Hair follicle dermal papilla cell (primary cell): ENCODE data around the gene PRAMEF1. TPM values are rescaled to one million over a fixed set of nuclear protein-coding genes. Genes with fewer than 3 reads are reported as not detected.

Experiments used
- total RNA-seq: library from RNA; depleted of rRNA; stranded (reverse); fragments of >200 nt; gene quantifications from 2 replicates; pipeline ENCODE4 v1.2.3, GENCODE V29; 2012

The PRAMEF1 gene
- not detected in 2 replicates for total RNA-seq

GRCh38 chr1:12791097-12791496 lies at the start of gene PRAMEF1:
Gene PRAMEF1, plus strand, starts transcription at chr1:12791397. Its CDS starts 1,831 bp downstream, at chr1:12793228.

GRCh38 chr1:12745992-12746323 lies 45.2 kb upstream of the PRAMEF1 start, which contains the start of gene CFAP107:
Gene CFAP107, plus strand, starts transcription at chr1:12746200. Its CDS starts 231 bp downstream, at chr1:12746431.

GRCh38 chr1:12773438-12773837 lies 17.8 kb upstream of the PRAMEF1 start, which contains the start of gene PRAMEF12:
Gene PRAMEF12, plus strand, starts transcription at chr1:12773738. Its CDS starts 1,130 bp downstream, at chr1:12774868.

GRCh38 chr1:12831310-12831709 lies 40.1 kb downstream of the PRAMEF1 start, which contains the start of gene PRAMEF11:
Gene PRAMEF11, minus strand, starts transcription at chr1:12831410. Its CDS starts 2,621 bp downstream, at chr1:12828789.

Other genes with a start within 250 kb of the PRAMEF1 start
- 95.1 and 100 TPM in 2 replicates for gene DHRS3, start 173.2 kb upstream of the PRAMEF1 start, total RNA-seq
- gene AADACL4, start 147.3 kb upstream of the PRAMEF1 start, total RNA-seq = 0.16 TPM in 1 of 2 replicates, not detected in the other
- gene AADACL3, start 75.3 kb upstream of the PRAMEF1 start, total RNA-seq = not detected in 2 replicates
- gene CFAP107, start 45.2 kb upstream of the PRAMEF1 start, total RNA-seq = not detected in 2 replicates
- gene PRAMEF12, start 17.7 kb upstream of the PRAMEF1 start, total RNA-seq = not detected in 2 replicates
- gene PRAMEF11, start 40.0 kb downstream of the PRAMEF1 start, total RNA-seq = not detected in 2 replicates
- not detected in 2 replicates for gene HNRNPCL1, start 57.3 kb downstream of the PRAMEF1 start, total RNA-seq
- not detected in 2 replicates for gene PRAMEF2, start 65.7 kb downstream of the PRAMEF1 start, total RNA-seq
- gene PRAMEF4, start 94.8 kb downstream of the PRAMEF1 start, total RNA-seq = not detected in 2 replicates
- not detected in 2 replicates for gene PRAMEF10, start 106.9 kb downstream of the PRAMEF1 start, total RNA-seq
- not detected in 2 replicates for gene PRAMEF7, start 125.2 kb downstream of the PRAMEF1 start, total RNA-seq
- not detected in 2 replicates for gene PRAMEF6, start 156.2 kb downstream of the PRAMEF1 start, total RNA-seq